GM18511 (cell line): ENCODE measurements around the gene SLCO4C1.
A peak's percentile ranks its signal among the peaks of the same experiment; 100 is the strongest.

Source experiments
- ATAC-seq: cut with Tn5 transposase; IDR thresholded peaks from one replicate; pipeline ENCODE4 v1.9.1; 2021; ENCODE audit warnings: mild to moderate bottlenecking, moderate library complexity; ENCODE audit not compliant: unreplicated experiment

SLCO4C1 gene

DNA sequence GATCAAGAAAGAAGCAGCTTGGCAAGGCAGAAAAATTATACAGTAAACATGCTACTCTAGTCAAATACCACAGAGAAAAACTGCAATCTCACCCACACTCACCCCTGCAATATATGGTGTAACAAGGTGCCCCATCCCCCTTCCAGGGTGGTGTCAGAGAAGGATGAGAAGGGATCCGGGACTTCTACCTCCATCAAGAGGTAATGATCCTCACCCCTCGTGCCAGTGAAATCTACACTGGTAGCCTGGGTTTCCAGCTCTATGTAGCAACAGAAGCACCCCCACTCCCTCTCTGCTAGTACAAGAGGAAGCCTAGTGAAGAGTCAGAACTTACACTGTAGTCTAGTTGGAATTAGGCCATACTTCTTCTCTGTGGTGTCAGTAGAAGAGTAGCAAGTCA lies 18.9 kb downstream of the SLCO4C1 start:
- no peak for ATAC-seq

GRCh38 chr5:102271759-102272158 lies 24.3 kb downstream of the SLCO4C1 start:
- ATAC-seq = no peak

DNA sequence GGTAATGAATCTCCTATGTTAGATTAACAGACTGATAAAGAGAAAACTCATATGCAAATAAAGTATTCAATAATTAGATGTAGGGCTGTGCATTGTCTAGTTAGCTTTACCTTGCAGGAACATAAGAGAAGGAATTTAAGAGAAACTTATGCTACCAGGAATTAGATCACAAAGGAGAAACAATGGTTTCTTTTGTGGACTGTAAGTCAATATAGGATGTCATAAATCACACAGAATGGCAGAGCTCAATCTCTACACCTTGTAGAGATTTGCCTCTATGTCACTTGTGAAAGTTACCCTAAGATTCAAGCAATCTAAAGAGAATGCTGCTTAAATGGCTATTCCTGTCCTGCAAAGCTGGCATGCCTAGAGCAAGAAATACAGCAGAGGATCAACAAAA lies 26.0 kb downstream of the SLCO4C1 start:
- ATAC-seq = no peak

DNA sequence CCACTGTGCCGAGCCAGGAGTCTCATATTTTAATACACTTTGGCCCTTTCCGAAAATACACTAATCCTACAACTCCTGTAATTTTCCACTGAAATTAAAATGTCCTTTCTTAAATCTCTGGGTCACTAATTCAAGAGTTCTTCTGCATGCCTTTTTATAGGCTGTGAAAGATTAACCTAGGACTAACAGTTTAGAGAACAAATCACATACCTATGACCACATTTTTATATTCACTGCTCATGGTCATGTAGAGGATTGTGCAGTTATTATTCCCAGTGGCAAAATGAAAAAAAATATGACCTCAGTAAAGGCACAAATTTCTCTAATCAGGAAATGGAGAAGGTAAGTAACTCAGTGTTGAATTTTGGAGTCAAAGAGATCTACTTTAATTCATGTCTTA lies 33.4 kb downstream of the SLCO4C1 start:
- no peak for ATAC-seq

DNA sequence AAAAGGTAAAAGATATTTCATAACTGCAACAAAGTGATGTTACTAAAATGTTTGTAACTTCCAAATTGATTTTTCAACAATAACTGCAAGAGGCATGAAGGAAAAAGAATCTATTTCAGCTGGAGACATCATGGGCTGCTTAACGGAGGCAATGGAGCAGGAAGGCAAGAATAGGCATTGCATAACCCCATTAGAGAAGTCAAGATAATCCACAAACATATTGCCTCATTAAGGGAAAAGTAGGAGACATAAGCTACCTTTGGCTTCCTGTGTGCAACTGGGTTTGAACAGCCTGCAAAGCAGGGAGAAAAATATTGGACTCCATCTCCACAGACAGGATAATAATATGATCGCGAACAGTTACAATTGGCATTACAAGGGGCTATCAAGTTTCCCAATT lies 46.7 kb downstream of the SLCO4C1 start:
- ATAC-seq = no peak

- no peak for ATAC-seq
Observed at GRCh38 chr5:102243213-102243612, 52.9 kb downstream of the SLCO4C1 start.

GRCh38 chr5:102241809-102242421 lies 54.2 kb downstream of the SLCO4C1 start:
- ATAC-seq = no peak

- ATAC-seq = peak; percentile 91
Observed at GRCh38 chr5:102231693-102232619, 64.1 kb downstream of the SLCO4C1 start.

DNA sequence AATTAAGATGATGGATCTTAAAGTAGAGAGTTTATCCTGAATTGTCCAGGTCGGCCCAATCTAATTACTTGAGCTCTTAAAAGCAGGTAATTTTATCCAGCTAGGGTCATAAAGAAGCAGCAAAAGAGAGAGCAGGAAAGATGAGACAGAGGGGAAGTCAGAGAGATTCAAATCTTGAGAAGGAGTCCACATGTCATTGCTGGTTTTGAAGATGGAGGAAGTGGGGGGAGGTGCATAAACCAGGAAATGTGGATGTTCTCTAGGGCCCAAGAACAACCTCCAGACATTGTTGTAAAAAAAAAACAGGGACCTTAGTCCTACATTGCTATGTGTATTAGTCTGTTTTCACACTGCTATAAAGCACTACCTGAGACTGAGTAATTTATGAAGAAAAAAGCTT lies 66.4 kb downstream of the SLCO4C1 start:
- no peak for ATAC-seq

DNA sequence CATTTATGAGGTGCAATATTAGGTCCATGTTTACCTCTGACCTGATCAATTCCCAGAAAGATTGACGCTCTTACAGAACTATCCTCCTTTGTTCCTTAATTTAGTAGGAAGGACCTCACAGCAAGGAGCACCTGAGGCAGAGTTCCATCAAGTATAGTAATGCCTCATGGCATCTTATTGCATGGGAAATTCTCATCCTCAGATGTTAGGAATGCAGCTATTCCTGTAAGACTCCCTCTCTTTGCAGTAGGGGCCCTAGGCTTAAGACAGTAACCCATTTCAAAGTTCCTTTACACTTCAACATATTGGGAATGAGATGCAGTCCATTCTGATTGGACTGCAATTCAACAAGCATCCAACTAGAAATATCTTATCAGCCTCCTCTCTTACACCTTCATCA lies 69.8 kb downstream of the SLCO4C1 start:
- no peak for ATAC-seq

- peak; percentile 73 for ATAC-seq
Observed at GRCh38 chr5:102223542-102224477, 72.3 kb downstream of the SLCO4C1 start.

- ATAC-seq = no peak
Observed at GRCh38 chr5:102222772-102223171, 73.3 kb downstream of the SLCO4C1 start.

DNA sequence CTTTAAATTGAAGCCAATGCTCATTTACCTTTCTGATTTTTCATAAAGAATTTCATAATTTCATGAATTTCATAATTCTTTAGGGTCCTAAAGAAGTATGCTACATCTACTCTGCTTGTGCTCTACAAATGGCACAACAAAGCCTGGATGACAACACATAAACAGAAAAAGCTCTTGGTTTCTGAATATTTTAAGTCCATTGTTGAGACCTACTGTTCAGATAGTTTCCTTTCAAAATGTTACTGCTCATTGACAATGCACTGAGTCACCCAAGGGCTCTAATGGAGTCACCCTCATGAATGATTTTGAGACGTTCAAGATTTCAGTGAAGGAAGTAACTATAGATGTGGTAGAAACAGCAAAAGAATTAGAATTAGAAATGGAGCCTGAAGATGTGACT lies 74.1 kb downstream of the SLCO4C1 start:
- ATAC-seq = no peak

GRCh38 chr5:102218159-102218558 lies 77.9 kb downstream of the SLCO4C1 start:
- peak; percentile 79 for ATAC-seq

GRCh38 chr5:102216678-102217077 lies 79.4 kb downstream of the SLCO4C1 start:
- ATAC-seq = no peak

- ATAC-seq = no peak
Observed at GRCh38 chr5:102211165-102211564, 84.9 kb downstream of the SLCO4C1 start.

DNA sequence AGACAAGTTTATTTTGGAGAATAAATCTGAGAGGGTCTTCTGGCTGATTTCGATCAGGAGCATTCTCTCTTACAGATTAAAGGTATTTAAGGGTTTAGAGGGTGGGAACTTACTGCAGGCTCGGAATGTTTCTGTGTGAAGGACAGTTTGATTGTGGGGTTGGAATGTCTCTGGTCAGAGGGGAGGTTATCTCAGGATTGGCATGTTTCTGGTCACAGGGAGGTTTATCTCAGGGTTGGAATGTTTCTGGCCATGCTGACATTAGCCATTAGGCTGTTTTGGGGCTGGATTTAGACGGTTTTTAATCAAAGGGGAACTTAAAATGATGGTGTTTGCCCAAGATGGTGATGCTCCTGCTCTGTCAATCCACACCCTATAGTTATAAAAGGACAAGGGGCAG lies 95.2 kb downstream of the SLCO4C1 start:
- no peak for ATAC-seq

- no peak for ATAC-seq
Observed at GRCh38 chr5:102196481-102196880, 99.6 kb downstream of the SLCO4C1 start.
